Prostate gland (tissue), 2 donors: ENCODE results near the gene ASPG.

Source experiments
- CTCF ChIP-seq, 4 experiments: fragments of 200-600 bp in 2 of 4; fragments of 450-650 bp in 2 of 4; sonication (generic) in 2 of 4; IDR thresholded peaks; 1 replicate in 3 of 4; 2 replicates in 1 of 4; pipeline ENCODE4 v1.5.1; 2016 to 2019; ENCODE audit warnings: antibody characterized with exemption in 4 of 4, mild to moderate bottlenecking in 2 of 4, moderate library complexity in 2 of 4
- POLR2A ChIP-seq: fragments of 450-650 bp; IDR thresholded peaks from one replicate; pipeline ENCODE4 v1.6.1; 2016; ENCODE audit warnings: antibody characterized with exemption, mild to moderate bottlenecking
- POLR2AphosphoS5 ChIP-seq: sonication (generic); formaldehyde crosslinking; IDR thresholded peaks from one replicate; pipeline ENCODE4 v1.6.1; 2017; ENCODE audit warnings: antibody characterized with exemption

GRCh38 chr14:104115691-104116287 is 30.3 kb downstream of the ASPG start:
- TF ChIP-seq CTCF (IDR thresholded peaks at IDR 0.05) (no peak), POLR2A (no peak), POLR2AphosphoS5 (no peak)
